GM21786 (cell line): ENCODE measurements around the gene PHPT1.
"Not testable (repeated sequence)": the region's sequence is repeated elsewhere in the genome, so short reads cannot be mapped to it uniquely, and the experiment has no call there.

Experiments used
- ATAC-seq: cut with Tn5 transposase; IDR thresholded peaks from one replicate; pipeline ENCODE4 v1.9.1; 2021; ENCODE audit not compliant: unreplicated experiment

Gene PHPT1

GRCh38 chr9:136849038-136849959 lies at the start of gene PHPT1:
TSS of gene PHPT1 (plus strand) at chr9:136849409. CDS start at chr9:136849431, 22 bp downstream.
- ATAC-seq = peak; percentile 80

GRCh38 chr9:136799854-136800657 lies 49.2 kb upstream of the PHPT1 start:
- ATAC-seq = no peak

GRCh38 chr9:136802321-136802720 lies 46.9 kb upstream of the PHPT1 start:
- no peak for ATAC-seq

GRCh38 chr9:136803009-136803550 lies 46.1 kb upstream of the PHPT1 start:
- not testable (repeated sequence) for ATAC-seq

GRCh38 chr9:136803551-136804508 lies 45.4 kb upstream of the PHPT1 start:
- ATAC-seq = no peak

GRCh38 chr9:136804509-136805206 lies 44.6 kb upstream of the PHPT1 start:
- no peak for ATAC-seq

- no peak for ATAC-seq
Observed at GRCh38 chr9:136805207-136805740, 43.9 kb upstream of the PHPT1 start.

- ATAC-seq = no peak
Observed at GRCh38 chr9:136806067-136806466, 43.1 kb upstream of the PHPT1 start.

- no peak for ATAC-seq
Observed at GRCh38 chr9:136806631-136807201, 42.5 kb upstream of the PHPT1 start.

GRCh38 chr9:136807281-136808074 lies 41.7 kb upstream of the PHPT1 start, which contains the start of gene RABL6:
TSS of gene RABL6 (plus strand) at chr9:136807948. CDS start at chr9:136808197, 249 bp downstream.
- ATAC-seq = peak; percentile 70

GRCh38 chr9:136808075-136808805 lies 41.0 kb upstream of the PHPT1 start:
- ATAC-seq = peak; percentile 43

GRCh38 chr9:136808806-136809158 lies 40.4 kb upstream of the PHPT1 start:
- ATAC-seq = no peak

- ATAC-seq = no peak
Observed at GRCh38 chr9:136814725-136815421, 34.3 kb upstream of the PHPT1 start.

GRCh38 chr9:136815422-136815782 lies 33.8 kb upstream of the PHPT1 start:
- no peak for ATAC-seq

GRCh38 chr9:136820971-136821825 lies 28.0 kb upstream of the PHPT1 start:
- ATAC-seq = no peak

- no peak for ATAC-seq
Observed at GRCh38 chr9:136821826-136822544, 27.2 kb upstream of the PHPT1 start.
